ENCODE results near the gene CABYR. TPM values are rescaled to one million over a fixed set of nuclear protein-coding genes. Genes with fewer than 3 reads are reported as not detected.

The CABYR gene
- total RNA-seq, 1 donor from 2014 or later: 8.0 TPM

GRCh38 chr18:24209558-24209957 is 70.7 kb downstream of the CABYR start:
- Mint-ChIP-seq H3K4me1 (ENCODE audit: low read depth) (peaks cover 1% of the 10 kb centered on the region), H3K27ac (no peak overlapping the region), H3K9me3 (ENCODE audit: low read depth) (peaks cover 5% of the 10 kb centered on the region), H3K36me3 (ENCODE audit: insufficient read depth) (peaks cover 3% of the 10 kb centered on the region), H3K27me3 (no peaks in the 10 kb centered on the region), H3K4me3 (ENCODE audit: low read depth) (no peak overlapping the region)
- no peak for TF ChIP-seq CTCF (IDR thresholded peaks at IDR 0.05; ENCODE audit: unreplicated experiment)
- DNase-seq (ENCODE audit: low spot score, unreplicated experiment): no peak

Other genes starting within 250 kb of the CABYR start
- gene TTC39C, start 124.3 kb upstream of the CABYR start, total RNA-seq: 28.8 and 30.1 TPM in 2 replicates